GM21515 (cell line): ENCODE data around the gene NIPAL1.
A peak's percentile ranks its signal among the peaks of the same experiment; 100 is the strongest.

Experiments
- ATAC-seq: cut with Tn5 transposase; IDR thresholded peaks from one replicate; pipeline ENCODE4 v1.9.1; 2021; ENCODE audit not compliant: unreplicated experiment

NIPAL1 gene

DNA sequence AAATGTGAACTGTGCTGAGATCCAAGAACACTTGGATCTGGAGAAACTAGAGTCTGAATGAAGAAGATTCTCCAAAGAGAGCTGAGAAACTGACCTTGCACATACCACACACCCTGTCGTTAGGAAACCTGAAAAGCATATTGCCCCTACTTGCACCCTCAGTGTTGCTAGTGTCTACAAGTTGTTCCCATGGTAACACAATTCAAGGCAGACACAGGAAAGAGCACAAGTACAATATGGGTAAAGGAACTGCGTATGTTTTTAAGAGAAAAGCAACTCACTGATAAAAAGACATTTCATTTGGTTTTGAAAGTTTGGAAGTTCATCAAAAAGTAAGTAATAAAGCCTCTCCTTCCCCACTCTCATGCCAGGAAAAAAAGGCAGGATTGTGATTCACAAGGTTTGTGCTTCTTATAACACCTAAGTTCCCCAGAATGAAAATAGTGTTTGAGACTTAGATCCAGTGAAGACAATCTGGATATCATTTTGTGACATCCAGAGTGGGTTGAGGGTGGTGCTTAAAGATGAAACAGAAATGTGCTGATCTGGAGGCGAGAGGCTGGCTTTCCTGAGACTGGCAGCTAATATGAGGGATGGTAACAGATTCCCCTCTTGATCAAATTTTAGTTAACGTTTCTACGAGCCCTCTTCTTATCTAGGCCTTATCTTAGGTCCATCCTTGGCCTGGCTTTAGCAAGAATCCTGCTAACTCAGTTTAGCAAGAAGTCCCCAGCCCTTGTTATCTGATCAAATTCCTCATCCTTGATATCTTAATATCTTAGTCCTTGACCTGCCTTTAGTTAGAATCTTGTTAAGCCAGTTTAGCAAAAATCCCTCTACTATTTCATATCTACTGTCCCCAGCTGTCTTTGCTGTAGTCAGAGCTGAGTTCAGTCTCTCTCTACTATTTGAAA, 42.3 kb downstream of the NIPAL1 start:
- ATAC-seq, result no peak

DNA sequence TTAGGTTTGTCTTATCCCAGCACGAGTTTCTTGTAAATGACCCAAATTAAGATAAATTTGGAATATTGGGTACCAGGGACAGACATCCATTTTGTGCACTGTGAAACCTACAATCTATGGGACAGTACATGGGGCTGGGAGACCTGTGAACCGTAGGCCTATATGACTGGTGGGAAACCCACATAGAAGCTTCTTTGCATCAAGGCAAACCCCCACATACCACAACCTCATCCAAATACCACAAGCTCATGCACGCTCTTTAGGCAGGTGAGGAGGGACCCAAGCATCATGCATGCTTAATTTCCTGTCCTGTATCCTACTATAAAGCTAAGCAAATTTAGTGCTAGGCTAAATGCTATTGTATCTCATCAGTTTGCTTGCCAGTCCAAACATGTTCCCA, 47.8 kb downstream of the NIPAL1 start:
- no peak for ATAC-seq

DNA sequence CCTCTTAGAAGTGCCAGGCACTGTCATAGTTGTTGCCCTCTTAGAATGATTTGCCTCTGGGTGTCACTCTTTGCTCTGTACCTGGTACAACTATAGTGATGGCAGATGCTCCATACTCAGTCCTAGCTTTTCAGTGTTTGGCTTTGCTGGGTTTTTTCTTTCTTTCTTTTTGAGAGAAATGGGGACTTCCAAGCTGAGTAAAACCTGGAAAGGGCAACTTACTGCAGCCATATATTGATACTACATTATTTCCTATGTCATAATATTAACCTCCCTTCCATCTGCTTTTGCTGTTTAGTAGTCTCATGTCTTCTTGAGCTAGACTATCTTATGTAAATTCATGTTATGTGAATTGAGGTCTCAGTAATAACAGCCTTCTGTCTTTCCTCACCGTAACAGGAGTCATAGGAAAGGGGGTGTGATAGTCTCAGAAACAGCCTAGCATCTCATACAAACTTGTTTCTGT, 49.0 kb downstream of the NIPAL1 start:
- ATAC-seq, result peak; percentile 59

DNA sequence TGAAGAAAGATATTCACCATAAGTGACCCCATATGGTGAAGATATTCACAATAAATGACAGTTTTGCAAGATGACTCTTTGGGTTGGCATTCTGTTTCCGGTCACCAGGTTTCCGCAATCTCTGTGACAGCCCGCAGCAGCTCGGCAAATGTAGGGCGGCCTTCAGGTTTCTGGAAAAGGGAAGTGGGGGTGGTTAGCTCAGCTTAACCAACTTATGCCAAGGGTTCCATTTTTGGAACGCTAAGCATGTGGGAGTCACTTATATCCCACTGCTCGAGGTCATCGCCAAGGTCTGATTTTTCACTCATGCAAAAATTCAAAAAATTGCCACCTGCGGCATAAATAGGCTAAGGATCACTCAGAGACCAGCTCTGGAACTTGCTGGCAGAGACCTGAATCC, 51.0 kb downstream of the NIPAL1 start:
- ATAC-seq, result no peak

DNA sequence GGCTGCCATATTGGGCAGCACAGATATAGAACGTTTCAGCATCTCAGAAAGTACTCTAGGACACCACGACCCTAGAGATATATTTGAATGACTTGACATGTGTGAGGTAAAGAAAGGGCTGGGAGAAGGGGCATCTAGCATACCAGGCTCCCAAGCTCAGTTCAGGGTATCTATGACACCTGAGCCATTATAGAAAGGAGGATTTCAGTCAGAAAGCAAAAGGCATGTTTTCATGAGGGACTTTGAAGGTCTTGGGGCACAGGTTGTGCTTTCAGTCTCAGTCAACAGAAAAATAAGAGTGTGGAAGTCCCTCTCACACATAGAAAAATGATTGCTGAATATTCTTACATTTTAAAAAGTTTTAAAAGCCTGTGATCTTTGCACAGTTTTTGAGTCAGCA, 51.6 kb downstream of the NIPAL1 start:
- no peak for ATAC-seq

DNA sequence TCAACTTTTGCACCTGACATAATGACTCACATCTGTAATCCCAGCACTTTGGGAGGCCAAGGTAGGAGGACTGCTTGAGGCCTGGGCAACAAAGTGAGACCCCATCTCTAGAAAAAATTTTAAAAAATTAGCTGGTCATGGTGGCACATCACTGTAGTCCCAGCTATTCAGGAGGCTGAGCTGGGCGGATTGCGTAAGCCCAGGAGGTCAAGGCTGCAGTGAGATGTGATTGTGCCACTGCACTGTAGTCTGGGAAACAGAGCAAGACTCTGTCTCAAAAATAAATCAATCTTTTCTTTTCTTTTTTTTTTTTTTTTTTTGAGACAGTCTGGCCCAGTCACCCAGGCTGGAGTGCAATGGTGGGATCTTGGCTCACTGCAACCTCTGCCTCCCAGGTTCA, 52.5 kb downstream of the NIPAL1 start:
- ATAC-seq, result no peak

DNA sequence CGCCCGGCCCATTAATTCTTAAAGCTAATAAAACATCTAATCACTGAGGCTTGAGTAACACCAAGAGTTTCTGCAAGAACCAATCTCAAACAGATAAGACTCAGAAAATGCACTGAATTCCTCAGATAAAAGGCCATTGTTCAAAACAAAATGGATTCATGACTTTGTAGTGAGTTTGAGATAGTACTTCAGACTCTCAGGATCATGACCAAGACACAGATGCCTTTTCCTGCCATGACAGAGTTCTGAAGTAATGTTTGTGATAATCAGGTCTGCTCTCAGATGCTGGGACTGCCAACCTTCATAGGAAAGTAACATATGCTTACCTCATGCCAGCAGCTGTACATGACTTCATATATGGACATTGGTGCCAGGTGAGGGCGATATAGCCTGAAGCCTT, 54.6 kb downstream of the NIPAL1 start:
- no peak for ATAC-seq

DNA sequence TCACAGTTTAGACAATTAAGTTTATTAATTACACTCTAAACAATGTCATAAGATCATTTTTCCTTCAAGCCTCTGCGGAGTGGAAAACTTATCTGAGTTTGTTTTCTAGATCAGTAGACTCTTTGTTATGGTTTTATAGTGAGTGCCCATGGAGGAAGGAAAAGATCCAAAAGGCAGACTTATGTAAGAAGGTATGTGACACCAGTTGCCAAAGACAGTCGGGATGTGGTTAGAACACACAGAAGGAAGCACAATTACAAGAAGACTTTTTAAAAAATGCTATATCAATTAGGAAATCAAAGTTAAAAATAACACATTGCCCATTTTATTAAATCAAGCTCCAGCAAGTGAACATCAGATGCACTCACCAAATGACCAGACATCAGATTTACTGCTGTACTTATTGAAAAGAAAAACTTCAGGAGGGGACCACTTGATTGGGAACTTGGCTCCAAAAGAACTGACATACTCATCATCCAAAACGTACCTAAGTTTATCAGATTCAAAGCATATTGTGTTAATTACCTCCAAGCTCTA, 57.1 kb downstream of the NIPAL1 start:
- no peak for ATAC-seq

DNA sequence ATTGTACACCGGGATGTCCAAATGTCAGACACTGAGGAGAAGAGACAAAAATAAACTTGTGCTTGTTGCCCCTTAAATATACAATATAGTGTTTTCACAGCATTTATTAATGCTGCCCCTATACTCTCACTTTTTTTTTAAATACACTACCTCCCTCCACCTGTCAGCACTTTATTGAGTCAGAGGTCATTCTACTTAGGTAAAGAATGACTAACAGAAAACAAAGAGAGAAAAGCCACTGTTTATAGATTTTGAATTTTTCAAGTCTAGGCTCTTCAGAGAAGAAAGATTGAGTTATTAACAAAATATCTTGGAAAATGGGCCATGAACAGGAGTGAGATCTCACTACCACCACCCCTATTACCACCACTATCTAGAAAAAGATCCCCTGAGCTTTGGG, 58.1 kb downstream of the NIPAL1 start:
- ATAC-seq, result no peak

DNA sequence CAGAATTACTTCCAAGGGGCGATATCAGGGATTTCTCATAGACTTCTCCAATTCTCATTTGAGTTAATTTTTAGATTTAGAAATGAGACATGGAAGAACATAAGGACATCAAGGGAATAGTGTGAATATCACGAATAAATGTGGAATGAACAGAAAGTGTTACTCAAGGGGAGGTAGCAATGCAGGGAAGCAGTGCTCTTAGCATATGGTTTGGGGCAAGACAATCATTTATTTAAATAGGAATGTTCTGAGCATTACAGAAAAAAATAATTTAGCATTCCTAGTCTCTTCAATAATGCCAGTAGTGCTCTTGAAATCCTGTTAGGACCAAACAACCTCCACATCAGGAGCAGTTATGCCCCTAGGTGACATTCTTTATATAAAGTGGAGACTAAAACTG, 61.9 kb downstream of the NIPAL1 start:
- ATAC-seq, result no peak

DNA sequence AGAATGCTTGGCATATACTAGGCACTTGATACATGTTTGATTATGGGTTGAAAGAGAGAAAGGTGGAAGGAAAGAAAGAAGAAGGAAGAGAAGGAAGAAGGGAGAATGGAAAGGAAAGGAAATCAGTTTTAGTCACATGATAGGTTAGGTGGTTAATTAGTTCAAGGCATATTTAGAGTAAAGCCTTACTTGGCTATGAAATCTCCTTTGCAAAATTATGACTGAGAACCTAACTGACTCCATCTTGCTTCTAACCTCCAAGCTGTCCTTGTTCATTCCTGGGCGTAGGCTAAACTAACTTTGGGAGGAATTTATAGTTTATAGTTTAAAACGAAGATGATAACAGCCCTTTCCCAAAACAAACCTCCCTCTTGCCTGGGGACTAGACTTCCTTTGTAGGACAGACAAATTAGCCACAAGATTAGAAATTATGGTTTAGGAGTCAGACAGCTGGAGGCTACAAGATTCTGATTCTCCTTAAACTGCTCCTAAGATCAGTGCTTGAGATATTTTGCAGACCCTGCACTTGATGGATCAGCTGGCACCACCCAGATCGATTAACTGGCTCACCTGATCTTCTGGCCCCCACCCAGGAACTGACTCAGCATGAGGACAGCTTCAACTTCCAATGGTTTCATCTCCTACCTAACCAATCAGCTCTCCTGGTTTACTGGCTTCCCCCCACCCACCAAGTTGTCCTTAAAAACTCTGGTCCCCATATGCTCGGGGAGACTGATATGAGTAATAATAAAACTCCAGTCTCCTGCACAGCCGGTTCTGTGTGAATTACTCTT, 62.5 kb downstream of the NIPAL1 start:
- no peak for ATAC-seq

DNA sequence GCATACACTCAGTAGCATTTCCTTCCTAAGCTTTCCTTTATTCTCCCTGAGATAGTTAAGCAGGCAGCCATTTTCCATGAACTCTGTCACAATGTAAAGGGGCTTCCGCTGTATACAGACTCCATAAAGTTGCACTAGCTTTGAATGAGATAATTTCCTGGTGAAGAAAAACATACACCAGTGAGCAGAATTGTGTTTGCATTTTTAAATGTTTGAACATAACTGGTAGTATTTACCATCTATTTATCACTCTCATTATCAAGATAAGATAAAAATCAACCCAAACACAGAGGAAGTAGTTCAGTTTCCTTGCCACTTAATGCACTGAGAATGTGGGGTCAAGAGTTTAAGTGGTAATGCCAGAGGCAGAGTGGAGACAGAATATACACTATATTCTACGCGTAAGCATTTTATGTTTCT, 63.4 kb downstream of the NIPAL1 start:
- no peak for ATAC-seq

DNA sequence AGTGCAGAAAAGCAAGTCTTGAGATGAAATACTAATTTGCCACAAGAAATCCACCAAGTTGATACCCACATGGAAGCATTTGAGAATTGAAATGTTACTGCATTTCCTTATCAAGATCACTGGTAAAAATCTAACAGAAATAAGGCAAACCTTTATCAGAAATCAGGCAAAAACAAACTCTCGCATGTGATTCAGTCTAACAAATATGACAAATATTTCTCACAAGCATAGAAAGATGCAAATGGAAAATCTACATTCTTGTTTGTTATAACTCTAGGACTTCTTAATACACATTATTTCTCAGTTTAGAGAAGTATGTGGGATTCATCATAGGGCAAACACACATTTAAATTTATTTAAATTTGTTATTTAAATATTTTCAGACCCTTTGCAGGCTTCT, 64.6 kb downstream of the NIPAL1 start:
- ATAC-seq, result no peak

DNA sequence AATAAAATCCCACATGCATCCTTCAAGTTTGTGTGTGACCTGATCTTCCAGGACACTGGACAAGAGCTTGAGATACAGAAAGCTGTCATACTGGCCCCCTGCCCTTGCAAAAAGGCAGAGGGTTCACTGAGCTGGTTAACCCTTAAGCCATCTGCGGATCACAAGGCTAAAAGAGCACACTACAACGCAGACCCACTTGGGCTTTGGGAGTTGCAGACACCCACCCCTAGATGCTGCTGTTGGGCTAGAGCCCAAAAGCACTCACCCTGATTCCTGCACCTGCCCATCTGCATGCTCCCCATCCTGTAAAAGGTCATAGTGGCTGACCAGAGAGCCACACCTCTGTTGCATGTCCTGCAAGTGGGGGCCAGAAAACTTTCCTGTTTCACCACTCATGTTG, 66.4 kb downstream of the NIPAL1 start:
- ATAC-seq, result no peak

DNA sequence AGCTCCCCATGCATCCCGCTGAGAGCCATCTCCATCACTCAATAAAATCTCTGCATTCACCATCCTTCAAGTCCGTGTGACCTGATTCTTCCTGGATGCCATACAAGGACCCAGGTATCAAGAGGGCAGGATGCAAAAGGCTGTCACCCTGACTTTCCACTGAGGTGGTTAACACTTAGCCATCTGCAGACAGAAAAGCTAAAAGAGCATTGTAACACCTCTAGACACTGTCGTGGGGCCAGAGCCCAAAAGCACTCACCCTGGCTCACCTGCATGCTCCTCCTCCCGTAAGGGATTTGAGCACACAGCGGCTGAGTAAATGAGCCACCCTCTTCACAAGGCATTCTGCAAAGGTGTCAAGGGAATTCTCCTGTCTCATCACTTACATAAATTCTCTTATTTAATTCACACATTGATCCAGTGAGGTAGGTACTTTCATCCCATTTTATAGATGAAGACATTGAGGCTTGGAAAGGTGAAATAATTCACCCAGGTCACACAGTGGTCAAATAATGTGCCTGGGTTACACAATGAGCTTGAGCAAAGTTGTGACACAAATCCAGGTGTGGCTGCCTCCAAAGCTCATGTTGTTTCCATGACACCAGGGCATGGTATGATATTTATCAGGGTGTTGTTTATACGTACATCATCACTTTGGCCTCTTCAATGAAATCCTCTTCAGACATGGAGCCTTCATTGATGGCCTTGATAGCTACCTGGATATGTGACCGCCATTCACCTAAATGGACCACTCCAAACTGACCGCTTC, 69.4 kb downstream of the NIPAL1 start:
- ATAC-seq, result no peak
